Measurements from ENCODE around the gene UBE3A.

GRCh38 chr15:25436707-25437106 is 2.1 kb downstream of the UBE3A start:
- no peak for TF ChIP-seq CTCF (IDR thresholded peaks at IDR 0.05; ENCODE audit: poor library complexity)
- no peak for TF ChIP-seq EZH2 (IDR thresholded peaks at IDR 0.05; ENCODE audit: borderline replicate concordance)
- TF ChIP-seq EZH2phosphoT487 (IDR thresholded peaks at IDR 0.05; ENCODE audit: low read depth, severe bottlenecking, unreplicated experiment), result no peak
